MV-4-11 (cell line): ENCODE measurements around the gene PTCH1.
A peak's percentile ranks its signal among the peaks of the same experiment; 100 is the strongest.

Source experiments
- DNase-seq: peaks from one replicate; lab custom pipeline; 2025; lab: John Stamatoyannopoulos, UW

The PTCH1 gene

GRCh38 chr9:95406121-95406520 is 110.7 kb downstream of the PTCH1 start:
- peak; percentile 60 for DNase-seq

- no peak for DNase-seq
These were observed 117.5 kb downstream of the PTCH1 start for GRCh38 chr9:95399261-95399660.
